Measurements from ENCODE around the gene DDR2.

Gene DDR2

GRCh38 chr1:162672622-162673260, 40.5 kb downstream of the DDR2 start:
- no peak for DNase-seq
- H3K9ac ChIP-seq (ENCODE audit: low read depth, low read length) = no peak overlapping the region
- TF ChIP-seq CTCF (IDR thresholded peaks at IDR 0.05; ENCODE audit: borderline replicate concordance, extremely low read depth, low read length, poor library complexity, severe bottlenecking) (no peak), EZH2 (IDR thresholded peaks at IDR 0.05; ENCODE audit: borderline replicate concordance, low read depth, low read length, severe bottlenecking) (no peak)
- H3K27ac ChIP-seq (ENCODE audit: low read length) = no peak overlapping the region
- H3K4me1 ChIP-seq (ENCODE audit: insufficient read depth, low read length) = no peaks in the 10 kb centered on the region
- no peak for ATAC-seq (ENCODE audit: insufficient read depth, low read depth)
- H4K20me1 ChIP-seq (ENCODE audit: insufficient read depth, low read length) = no peaks in the 10 kb centered on the region
- H3K27me3 ChIP-seq (ENCODE audit: insufficient read depth, low read length, poor library complexity) = no peaks in the 10 kb centered on the region
- no peaks in the 10 kb centered on the region for H3K9me3 ChIP-seq (ENCODE audit: insufficient read depth, low read length, severe bottlenecking)
- no peaks in the 10 kb centered on the region for H3K36me3 ChIP-seq (ENCODE audit: insufficient read depth, low read length)
- H3K79me2 ChIP-seq (ENCODE audit: insufficient read depth, low read length) = no peaks in the 10 kb centered on the region
- H3K4me2 ChIP-seq (ENCODE audit: insufficient read depth, low read length) = no peak overlapping the region
- H2AFZ ChIP-seq (ENCODE audit: low read depth, low read length) = no peak overlapping the region
- H3K4me3 ChIP-seq (ENCODE audit: low read depth in 1 of 2, low read length in 2 of 2) = no peak overlapping the region

- H3K4me3 ChIP-seq (ENCODE audit: low read depth in 1 of 2, low read length in 2 of 2) = no peak overlapping the region
- H3K79me2 ChIP-seq (ENCODE audit: insufficient read depth, low read length) = no peaks in the 10 kb centered on the region
- no peaks in the 10 kb centered on the region for H3K36me3 ChIP-seq (ENCODE audit: insufficient read depth, low read length)
- DNase-seq = no peak
- no peak overlapping the region for H3K9ac ChIP-seq (ENCODE audit: low read depth, low read length)
- no peaks in the 10 kb centered on the region for H4K20me1 ChIP-seq (ENCODE audit: insufficient read depth, low read length)
- no peak overlapping the region for H2AFZ ChIP-seq (ENCODE audit: low read depth, low read length)
- H3K27ac ChIP-seq (ENCODE audit: low read length) = no peak overlapping the region
- H3K4me2 ChIP-seq (ENCODE audit: insufficient read depth, low read length) = no peak overlapping the region
- no peak for TF ChIP-seq EZH2 (IDR thresholded peaks at IDR 0.05; ENCODE audit: borderline replicate concordance, low read depth, low read length, severe bottlenecking)
- TF ChIP-seq CTCF (IDR thresholded peaks at IDR 0.05; ENCODE audit: borderline replicate concordance, extremely low read depth, low read length, poor library complexity, severe bottlenecking) = no peak
- no peak for ATAC-seq (ENCODE audit: insufficient read depth, low read depth)
- no peaks in the 10 kb centered on the region for H3K4me1 ChIP-seq (ENCODE audit: insufficient read depth, low read length)
- H3K27me3 ChIP-seq (ENCODE audit: insufficient read depth, low read length, poor library complexity) = no peaks in the 10 kb centered on the region
- no peaks in the 10 kb centered on the region for H3K9me3 ChIP-seq (ENCODE audit: insufficient read depth, low read length, severe bottlenecking)
Measured at GRCh38 chr1:162674034-162674608, 41.9 kb downstream of the DDR2 start.

GRCh38 chr1:162676087-162676486, 43.8 kb downstream of the DDR2 start:
- DNase-seq = no peak
- Histone ChIP-seq H3K4me1 (ENCODE audit: insufficient read depth, low read length) (no peaks in the 10 kb centered on the region), H4K20me1 (ENCODE audit: insufficient read depth, low read length) (no peaks in the 10 kb centered on the region), H2AFZ (ENCODE audit: low read depth, low read length) (no peak overlapping the region), H3K36me3 (ENCODE audit: insufficient read depth, low read length) (no peaks in the 10 kb centered on the region), H3K9ac (ENCODE audit: low read depth, low read length) (no peak overlapping the region), H3K9me3 (ENCODE audit: insufficient read depth, low read length, severe bottlenecking) (no peaks in the 10 kb centered on the region), H3K27ac (ENCODE audit: low read length) (no peak overlapping the region), H3K4me3 (ENCODE audit: low read depth in 1 of 2, low read length in 2 of 2) (no peak overlapping the region), H3K4me2 (ENCODE audit: insufficient read depth, low read length) (no peak overlapping the region), H3K27me3 (ENCODE audit: insufficient read depth, low read length, poor library complexity) (no peaks in the 10 kb centered on the region), H3K79me2 (ENCODE audit: insufficient read depth, low read length) (no peaks in the 10 kb centered on the region)
- no peak for TF ChIP-seq CTCF (IDR thresholded peaks at IDR 0.05; ENCODE audit: borderline replicate concordance, extremely low read depth, low read length, poor library complexity, severe bottlenecking)
- no peak for TF ChIP-seq EZH2 (IDR thresholded peaks at IDR 0.05; ENCODE audit: borderline replicate concordance, low read depth, low read length, severe bottlenecking)
- no peak for ATAC-seq (ENCODE audit: insufficient read depth, low read depth)

Data from DND-41 (cell line).